ENCODE results near the gene RANBP2. TPM values are rescaled to one million over a fixed set of nuclear protein-coding genes. Genes with fewer than 3 reads are reported as not detected.

RANBP2 gene
- total RNA-seq = 87.6 and 110 TPM in 2 replicates

DNA sequence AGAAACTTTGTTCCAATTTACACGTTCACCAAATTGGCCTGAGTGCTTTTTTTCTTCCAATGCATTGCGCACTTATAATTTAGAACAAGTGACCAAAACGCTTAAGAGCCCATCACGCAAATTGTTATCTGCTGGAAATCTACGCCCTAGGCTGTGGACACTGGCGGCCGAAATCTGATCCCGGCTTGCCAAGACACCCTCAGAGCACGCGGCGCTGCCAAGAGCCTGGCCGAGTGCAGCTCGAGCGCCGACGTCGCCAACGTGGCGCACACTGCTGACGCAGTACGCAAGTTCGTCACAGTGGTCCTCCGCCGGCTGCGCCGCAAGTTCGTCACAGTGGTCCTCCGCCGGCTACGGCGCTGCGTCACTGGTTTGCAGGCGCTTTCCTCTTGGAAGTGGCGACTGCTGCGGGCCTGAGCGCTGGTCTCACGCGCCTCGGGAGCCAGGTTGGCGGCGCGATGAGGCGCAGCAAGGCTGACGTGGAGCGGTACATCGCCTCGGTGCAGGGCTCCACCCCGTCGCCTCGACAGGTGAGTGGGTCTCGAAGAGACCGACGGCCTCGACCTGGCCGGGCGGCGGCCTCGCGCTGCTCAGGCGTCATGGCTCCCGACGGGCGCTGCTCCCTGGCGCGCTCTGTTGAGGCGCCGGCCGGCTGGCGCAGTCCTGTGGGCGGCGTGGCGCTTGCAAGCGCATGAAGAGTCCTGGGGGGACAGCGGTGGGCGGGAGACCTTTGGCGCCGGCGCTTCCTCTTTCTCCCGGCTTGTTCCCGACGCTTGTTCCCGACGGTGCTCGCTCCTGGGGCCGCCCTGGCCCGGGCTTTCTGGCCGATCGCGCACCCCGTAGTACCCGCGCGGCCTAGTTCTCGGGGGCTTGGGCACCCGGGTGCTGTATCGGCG is at the start of gene RANBP2:
Gene RANBP2, plus strand, starts transcription at position 334 of the 896 bp plus-strand sequence. Its CDS starts 125 bp downstream, at position 459.

DNA sequence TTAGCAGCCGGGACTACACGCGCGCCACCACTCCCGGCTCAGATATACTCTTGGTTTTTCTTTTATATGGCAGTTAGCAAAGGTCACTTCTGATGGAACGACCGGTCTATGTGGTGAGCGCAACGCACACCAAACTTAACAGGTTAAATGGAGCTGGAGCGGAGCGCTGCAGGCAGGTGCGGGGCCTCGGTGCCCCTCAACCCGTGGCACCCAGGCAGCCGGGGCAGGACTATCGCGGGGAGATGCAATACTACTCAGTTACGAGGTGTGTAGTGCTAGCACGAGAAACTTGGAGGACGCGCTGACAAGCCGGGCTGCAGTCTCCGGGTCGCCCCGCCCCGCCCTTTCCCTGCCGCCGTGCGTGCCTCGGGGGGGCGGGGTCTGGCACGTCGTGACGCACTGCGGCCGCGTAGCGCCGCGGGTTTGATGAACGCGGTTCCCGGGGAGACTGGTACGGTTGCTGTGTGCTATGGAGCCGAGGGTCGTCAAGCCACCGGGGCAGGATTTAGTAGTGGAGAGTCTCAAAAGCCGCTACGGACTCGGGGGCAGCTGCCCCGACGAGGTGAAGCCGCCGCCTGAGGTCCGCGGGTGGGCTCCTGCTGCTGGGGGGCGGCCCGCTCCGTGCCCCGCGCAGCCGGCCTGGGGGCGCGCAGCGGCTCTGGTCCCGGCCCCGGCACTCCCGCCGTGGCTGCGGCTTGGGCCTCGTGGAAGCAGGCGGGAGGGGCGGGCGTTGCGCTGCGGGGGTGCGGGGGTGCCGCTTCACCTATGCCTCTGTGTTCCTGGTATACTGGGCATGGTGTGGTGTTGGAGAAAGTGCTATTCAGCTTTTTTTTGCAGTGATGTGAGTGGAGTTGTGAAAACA is 67.3 kb downstream of the RANBP2 start, which contains the start of gene CCDC138:
Gene CCDC138, plus strand, starts transcription at position 418 of the 862 bp plus-strand sequence. Its CDS starts 52 bp downstream, at position 470.

Other genes with a start within 250 kb of the RANBP2 start
- 123 and 223 TPM in 2 replicates for gene LIMS1, start 185.0 kb upstream of the RANBP2 start, total RNA-seq
- 3.6 and 4.8 TPM in 2 replicates for gene CCDC138, start 67.3 kb downstream of the RANBP2 start, total RNA-seq